ENCODE results near the gene CCDC28B. TPM values are rescaled to one million over a fixed set of nuclear protein-coding genes. Genes with fewer than 3 reads are reported as not detected.

The CCDC28B gene
- total RNA-seq, 4 donors from 2014 or later: 2.2 to 7.6 (median 5.2) TPM

DNA sequence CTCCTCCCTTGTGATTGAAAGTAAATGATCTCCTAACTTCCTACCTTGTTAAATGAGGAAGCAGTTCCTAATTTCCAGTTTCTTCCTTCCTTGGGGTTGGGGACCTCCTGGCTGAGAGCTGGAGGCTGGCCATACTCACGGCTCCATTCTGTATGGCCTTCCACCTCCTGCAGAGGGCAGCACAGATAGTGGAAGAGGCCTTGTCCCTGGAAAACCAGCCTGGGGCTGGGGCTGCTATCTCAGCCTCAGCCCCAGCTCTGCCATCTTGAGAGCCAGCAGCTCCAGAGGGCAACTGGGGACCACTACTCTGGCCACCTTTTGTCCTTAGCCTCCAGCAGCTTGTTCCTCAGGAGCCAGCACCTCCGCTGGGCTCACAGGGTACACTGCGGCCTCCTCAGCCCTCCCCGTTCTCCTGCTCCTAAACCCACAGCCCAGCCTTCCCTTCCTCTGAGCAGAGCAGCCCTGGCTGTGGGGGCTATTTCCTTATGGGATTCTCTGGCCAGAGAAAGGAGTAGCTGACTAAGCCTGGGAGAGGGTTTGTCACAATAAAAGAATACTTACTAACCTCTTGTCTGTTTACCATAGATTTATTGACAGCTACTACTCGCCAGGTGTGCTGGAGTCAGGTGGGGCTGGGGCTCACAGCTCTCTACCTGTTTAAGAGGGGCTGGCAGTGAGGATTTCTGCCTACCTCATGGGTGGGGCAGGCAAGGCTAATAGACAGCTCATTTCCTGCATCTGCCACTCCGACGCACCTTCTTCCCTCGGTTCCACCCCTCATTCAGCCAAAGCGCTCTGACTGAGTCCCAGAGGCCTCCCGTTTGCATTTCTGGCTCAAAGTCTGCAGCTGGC is 15.5 kb downstream of the CCDC28B start:
- peak overlapping the region in 2 of 3 donors; percentile 27 to 32 for H3K27ac ChIP-seq
- H3K9me3 ChIP-seq: no peaks in the 10 kb centered on the region
- 83 to 92% methylated on average over 9 to 10 of the region's 10 CpGs for WGBS, 2 donors
- no peak for TF ChIP-seq POLR2A (IDR thresholded peaks at IDR 0.05)
- TF ChIP-seq, protein P1, sequence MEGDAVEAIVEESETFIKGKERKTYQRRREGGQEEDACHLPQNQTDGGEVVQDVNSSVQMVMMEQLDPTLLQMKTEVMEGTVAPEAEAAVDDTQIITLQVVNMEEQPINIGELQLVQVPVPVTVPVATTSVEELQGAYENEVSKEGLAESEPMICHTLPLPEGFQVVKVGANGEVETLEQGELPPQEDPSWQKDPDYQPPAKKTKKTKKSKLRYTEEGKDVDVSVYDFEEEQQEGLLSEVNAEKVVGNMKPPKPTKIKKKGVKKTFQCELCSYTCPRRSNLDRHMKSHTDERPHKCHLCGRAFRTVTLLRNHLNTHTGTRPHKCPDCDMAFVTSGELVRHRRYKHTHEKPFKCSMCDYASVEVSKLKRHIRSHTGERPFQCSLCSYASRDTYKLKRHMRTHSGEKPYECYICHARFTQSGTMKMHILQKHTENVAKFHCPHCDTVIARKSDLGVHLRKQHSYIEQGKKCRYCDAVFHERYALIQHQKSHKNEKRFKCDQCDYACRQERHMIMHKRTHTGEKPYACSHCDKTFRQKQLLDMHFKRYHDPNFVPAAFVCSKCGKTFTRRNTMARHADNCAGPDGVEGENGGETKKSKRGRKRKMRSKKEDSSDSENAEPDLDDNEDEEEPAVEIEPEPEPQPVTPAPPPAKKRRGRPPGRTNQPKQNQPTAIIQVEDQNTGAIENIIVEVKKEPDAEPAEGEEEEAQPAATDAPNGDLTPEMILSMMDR (IDR thresholded peaks at IDR 0.05): peak; percentile 40 to 75 (median 62)
- intact Hi-C loops (cut with DNase I): no loop called here
- no peak overlapping the region for H3K4me3 ChIP-seq (replicated peaks in 1 of 3)
- peaks cover 11 to 23% of the 10 kb centered on the region in 2 donors for H3K36me3 ChIP-seq
- peaks cover 8 to 19% of the 10 kb centered on the region in 2 donors for H3K4me1 ChIP-seq
- no peaks in the 10 kb centered on the region for H3K27me3 ChIP-seq
- peak; percentile 66 to 69 for DNase-seq

DNA sequence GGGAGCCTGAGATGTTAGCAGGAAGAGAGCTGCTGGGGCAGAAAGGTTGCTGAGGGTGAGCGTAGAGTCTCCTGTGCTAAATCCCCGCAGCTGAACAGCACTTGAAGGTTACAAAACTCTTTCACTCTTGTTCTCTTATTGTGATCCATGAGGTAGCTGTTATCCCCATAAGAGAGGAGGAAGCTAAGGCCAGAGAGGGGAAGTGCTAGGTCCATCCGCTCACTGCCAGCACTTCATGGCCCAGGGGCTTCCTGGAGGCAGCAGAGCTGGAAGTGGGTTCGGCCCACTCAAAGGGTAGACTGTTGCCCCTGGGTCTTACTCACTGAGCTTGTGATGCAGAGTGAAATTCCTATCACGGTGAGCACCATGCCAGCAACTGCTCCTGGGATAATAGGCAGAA is 16.2 kb downstream of the CCDC28B start:
- intact Hi-C loops (cut with DNase I): no loop called here
- Histone ChIP-seq H3K4me3 (replicated peaks in 1 of 3) (no peak overlapping the region), H3K27ac (no peak overlapping the region), H3K4me1 (peaks cover 15 to 26% of the 10 kb centered on the region in 2 donors), H3K9me3 (no peaks in the 10 kb centered on the region), H3K27me3 (no peaks in the 10 kb centered on the region), H3K36me3 (peaks cover 11 to 23% of the 10 kb centered on the region in 2 donors)
- WGBS, 2 donors: 88 to 92% methylated on average over 5 of the region's 5 CpGs
- DNase-seq: no peak
- TF ChIP-seq POLR2A (IDR thresholded peaks at IDR 0.05): no peak
- TF ChIP-seq, protein P1 (IDR thresholded peaks at IDR 0.05): no peak

DNA sequence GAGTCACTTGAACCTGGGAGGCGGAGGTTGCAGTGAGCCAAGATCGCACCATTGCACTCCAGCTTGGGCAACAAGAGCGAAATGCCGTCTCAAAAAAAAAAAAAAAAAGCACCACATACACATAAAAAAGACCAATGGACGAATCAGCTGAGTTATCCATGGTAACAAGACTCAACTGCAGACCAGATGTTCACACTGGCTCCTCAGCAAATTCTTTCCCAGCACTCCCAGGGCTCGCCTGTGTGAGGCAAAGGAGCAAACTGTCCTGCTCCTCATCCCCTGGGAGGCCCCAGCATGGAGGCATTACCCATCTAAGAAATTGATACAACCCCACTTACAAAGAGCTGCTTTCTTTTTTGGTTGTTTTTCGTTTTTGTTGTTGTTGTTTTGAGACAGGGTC is 18.6 kb downstream of the CCDC28B start:
- WGBS, 2 donors: 86 to 88% methylated on average over 7 of the region's 7 CpGs
- TF ChIP-seq POLR2A (IDR thresholded peaks at IDR 0.05): no peak
- TF ChIP-seq, protein P1 (IDR thresholded peaks at IDR 0.05): no peak
- intact Hi-C loops (cut with DNase I): no loop called here
- H3K4me3 ChIP-seq (replicated peaks in 1 of 3): no peak overlapping the region
- peaks cover 27 to 40% of the 10 kb centered on the region in 2 donors for H3K4me1 ChIP-seq
- peak overlapping the region in 1 of 3 donors; percentile 28 for H3K27ac ChIP-seq
- no peak for DNase-seq
- no peaks in the 10 kb centered on the region for H3K9me3 ChIP-seq
- peaks cover 11 to 26% of the 10 kb centered on the region in 2 donors for H3K36me3 ChIP-seq
- no peaks in the 10 kb centered on the region for H3K27me3 ChIP-seq

DNA sequence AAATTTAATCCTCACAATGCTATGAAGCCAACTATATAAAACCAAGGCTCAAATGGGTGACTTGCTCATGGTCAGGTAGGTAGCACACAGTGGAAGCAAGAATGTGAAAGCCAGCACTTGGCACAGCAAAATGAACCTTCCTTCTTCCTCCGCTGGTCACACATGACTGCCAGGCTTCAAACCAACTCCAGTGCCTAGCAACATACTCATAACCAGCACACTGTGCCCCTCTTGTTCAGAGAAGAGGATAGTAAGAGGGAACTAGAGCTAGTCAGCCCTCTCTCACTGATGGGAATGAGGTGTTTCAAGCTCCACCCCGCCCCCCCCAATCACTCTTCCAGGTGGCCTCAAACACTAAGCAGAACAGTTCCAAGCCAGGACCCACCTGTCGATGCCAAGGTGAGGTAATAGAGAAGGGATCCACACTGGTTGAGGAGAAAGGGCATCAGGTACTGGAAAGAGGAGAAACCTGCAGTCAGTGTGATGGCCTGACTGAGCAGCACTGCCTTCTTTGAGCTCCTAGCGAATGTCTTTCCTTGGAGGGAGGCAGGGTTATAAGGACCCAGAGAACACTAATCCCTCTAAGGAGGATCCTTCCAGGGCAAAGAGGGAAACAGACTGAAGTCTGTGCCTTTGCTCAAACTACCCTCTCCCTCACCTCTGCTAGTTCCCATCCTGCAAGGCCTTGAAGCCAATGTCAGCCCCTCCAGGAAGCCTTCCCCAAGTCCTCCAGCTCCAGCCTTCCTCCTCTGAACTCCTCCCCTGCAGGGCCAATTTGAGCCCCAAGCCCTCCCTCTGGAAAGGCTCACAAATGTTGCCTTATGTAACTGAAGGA is 20.6 kb downstream of the CCDC28B start:
- Histone ChIP-seq H3K9me3 (no peaks in the 10 kb centered on the region), H3K4me3 (replicated peaks in 1 of 3) (peak overlapping the region in 1 of 3 donors; percentile 99), H3K36me3 (peaks cover 26 to 31% of the 10 kb centered on the region in 2 donors), H3K27me3 (no peaks in the 10 kb centered on the region), H3K27ac (peak overlapping the region; percentile 57 to 89 (median 84)), H3K4me1 (peaks cover 27 to 39% of the 10 kb centered on the region in 2 donors)
- peak in 1 of 2 donors; percentile 61 for TF ChIP-seq POLR2A (IDR thresholded peaks at IDR 0.05)
- TF ChIP-seq, protein P1 (IDR thresholded peaks at IDR 0.05): no peak
- peak; percentile 90 to 97 for DNase-seq
- intact Hi-C loops (cut with DNase I): loop anchor here (10.0 kb wide), 1 partner anchor 174 kb away; the partner anchor contains the start of gene BSDC1
- WGBS, 2 donors: 39 to 43% methylated on average over 4 of the region's 4 CpGs
